H4 (cell line): ENCODE results near the gene RNF212B. TPM values are rescaled to one million over a fixed set of nuclear protein-coding genes. Genes with fewer than 3 reads are reported as not detected.

Experiments used
- DNase-seq: peaks from one replicate; pipeline ENCODE4 v3.0.0-alpha.2; 2015; ENCODE audit warnings: low spot score
- total RNA-seq: library from RNA; depleted of rRNA; stranded (reverse); fragments of >200 nt; shearing (Covaris generic); gene quantifications from 2 replicates; pipeline ENCODE4 v1.2.3, GENCODE V29; 2014

The RNF212B gene
- total RNA-seq, 1 experiment from 2014 or later, result not detected

DNA sequence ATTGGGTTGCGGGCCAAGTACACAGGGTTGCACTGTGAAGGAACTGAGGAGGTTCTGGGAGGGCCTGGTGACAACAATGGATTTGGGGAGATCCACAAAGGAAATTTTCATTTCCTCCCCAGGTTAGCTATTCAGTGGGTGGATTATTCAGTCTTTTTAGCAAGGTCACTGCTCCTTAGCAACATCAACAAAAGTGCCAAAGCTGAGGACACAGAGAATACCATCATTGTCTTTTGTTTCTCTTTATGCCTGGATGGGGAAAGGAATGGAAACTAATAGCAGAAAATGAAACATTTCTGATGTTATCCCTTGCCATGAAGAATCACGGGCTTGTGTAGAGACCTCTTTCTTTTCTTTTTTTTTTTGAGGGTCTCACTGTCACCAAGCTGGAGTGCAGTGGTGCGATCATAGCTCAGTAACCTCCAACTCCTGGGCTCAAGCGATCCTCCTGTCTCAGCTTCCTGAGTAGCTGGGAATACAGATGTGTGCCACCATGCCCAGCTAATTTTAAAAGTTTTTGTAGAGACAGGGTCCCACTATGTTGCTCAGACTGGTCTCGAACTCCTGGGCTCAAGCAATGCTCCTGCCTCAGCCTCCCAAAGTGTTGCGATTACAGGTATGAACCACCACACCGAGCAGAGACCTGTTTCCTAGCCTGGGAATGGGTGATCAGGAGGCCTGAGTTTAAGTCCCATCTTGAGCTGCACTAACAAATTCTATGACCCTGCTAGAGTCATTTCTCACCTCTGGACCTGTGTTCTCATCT is 58.5 kb downstream of the RNF212B start:
- no peak for DNase-seq

DNA sequence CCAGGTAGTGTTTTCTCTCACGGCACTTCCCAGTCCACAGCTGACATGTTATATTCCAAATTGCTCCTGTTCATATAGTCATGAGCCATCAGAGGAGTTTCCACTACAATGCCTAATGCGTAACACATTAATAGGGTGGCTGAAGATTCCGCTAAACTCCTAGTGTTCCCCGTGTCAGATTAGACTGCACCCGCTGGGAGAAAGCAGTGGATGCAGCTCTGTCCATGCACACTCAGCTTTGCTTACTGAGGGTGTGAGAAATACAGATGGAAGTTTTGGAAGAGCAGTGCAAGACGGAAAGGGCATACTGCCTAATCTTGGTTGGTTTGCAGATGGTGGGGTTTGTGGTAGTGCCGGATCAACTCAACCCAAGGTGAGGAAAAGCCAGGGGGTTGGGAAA is 59.4 kb downstream of the RNF212B start:
- DNase-seq, result no peak

DNA sequence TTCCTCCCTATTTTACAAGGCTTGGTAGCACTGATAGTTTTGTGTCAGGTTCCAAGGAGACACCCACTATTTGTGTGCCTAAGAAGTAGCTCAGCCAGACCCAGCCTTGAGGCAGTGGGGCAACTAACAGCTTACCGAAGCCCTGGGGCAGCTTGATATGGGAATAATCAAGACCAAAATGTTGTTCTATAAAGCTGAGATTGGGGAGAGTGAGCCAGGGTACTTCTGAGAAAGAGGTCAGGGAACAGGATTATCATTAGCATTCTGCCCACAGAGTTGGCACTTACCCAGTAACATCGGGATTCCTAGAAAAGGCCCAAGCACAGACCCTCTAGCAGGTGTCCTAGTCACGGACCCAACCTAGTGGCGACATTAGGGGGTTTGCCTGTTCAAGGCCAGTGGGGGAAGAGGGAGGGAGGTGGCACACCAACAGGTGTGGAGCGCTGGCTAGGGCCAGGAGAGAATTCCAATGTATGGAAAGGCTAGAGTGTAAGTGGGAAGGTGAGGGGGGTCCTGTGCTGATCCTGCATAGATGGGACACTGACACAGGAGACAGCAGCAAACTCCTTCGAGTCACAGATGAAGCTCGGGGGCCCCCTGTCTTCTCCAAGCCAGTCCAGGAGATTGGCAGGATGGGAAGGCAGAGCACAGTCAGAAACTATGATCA is 60.0 kb downstream of the RNF212B start:
- DNase-seq, result no peak

DNA sequence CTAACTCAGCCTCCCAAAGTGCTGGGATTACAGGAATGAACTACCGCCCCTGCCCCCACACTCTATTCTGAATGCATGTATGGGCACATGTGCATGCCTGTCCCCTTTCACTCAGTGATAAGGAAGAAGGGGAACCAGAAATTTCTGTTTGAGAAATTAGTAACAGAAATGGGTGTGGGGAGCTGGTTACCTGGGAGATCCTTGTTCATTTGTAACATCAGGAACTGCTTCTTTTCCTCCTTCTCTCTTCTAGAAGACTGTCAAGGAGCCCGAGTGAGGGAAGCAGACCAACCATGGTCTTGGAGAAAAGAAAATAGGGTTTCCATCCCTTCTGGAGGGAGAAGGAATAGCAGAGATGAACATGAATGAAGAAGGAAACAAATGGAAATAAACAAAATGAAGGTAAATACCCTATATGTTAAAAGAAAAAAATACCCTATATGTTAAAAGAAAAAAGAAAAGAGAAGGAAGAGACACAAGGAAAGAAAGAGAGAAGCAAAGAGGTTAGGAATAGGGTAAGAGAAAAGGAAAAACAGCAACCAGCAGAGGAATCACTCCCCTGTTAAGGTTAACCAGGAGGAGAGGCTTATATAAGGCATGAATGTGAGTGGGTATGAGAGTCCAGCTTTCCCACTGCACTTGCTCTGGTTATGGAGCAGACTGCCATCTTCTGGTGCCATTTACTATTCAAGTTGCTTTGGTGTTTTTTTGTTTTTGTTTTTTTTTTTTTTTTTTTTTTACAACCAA is 61.6 kb downstream of the RNF212B start:
- DNase-seq, result peak; percentile 58

DNA sequence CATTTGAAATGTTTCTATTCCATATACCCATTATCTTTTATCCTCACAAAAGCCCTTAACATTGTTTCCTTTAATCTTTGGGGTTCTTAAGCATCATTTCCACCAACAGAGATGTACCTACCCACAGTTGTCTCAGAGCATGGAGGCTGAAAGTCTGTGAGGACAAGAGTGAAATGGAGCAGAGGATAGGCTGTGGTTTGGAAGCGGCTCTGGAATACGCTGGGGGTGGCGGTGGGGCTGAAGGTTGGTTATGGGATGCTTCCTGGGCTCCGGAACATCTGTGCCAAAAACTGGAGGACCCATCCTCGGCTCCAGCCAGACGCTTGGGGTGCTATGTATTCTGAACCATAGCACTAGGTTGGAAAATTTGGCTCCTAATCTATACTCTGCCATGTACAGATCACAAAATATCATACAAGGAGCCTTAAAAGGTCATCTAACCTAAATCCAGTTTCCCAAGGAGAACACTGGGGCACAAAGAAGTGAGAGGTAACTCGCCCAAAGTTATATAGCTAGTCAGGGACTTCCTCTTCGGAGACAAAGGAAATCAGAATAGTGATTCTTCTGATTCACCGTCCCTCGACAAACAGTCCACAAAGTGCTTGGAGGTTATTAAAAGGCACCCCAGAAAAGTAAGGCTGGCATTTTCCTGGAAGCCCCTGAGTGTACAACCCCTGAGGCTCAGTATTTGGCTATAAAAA is 62.4 kb downstream of the RNF212B start:
- no peak for DNase-seq

DNA sequence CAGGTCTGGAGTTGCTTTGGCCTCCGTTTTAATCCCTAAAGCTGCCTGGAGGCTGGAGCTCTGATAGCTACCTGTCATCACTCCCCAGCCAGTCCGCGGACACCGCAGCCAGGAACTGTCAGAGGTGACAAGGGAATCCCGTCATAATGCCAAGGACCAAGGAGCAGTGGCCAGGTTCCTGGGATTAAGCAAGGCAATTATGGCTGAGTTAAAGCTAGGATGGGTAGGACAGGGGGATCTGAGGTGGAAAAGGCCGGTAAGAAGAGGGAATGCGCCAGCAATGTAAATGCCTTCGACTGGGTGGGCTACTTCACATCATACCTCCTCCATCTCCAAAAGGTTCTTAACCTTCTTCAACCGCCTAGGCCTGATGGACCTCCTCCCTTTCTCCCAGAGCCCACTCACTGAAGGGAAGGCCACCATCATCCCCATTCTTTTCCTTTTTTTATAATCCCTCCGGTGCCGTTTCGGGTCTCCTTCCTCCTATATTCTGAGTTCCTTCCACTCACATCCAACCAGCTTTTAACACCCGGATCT is 63.0 kb downstream of the RNF212B start:
- DNase-seq, result no peak

DNA sequence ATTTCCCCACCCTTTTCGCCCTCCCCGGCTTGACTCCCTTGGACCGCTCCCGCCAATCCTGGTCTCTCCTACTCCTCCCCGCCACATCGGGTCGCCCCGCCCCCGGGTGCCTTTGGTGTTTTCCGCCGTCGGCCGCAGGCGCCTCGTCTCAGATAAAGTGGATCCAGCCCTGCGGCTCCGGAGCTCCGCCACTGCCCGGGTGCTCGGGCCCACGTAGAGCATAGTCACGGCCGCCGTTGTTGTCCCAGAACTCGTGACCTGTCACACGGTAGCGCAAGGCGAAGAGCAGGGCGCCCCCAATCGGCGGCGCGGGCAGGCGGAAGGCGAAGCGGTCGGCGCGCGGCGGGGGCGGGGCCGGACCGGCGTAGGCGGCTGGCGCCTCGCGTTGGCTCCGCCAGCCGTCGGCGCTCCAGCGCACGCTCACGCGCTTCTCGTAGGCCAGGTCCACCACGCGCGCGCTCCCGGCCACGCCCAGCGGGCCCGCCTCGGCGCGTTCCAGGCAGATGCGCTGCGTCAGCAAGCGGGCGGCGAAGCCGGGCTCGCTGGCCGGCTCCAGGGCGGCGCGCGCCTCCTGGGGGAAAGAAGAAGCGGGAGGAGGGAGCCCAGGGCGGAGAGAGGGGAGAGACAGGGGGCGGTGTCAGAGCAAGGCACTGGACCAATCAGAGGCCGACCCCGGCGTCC is 63.7 kb downstream of the RNF212B start:
- peak; percentile 94 for DNase-seq

DNA sequence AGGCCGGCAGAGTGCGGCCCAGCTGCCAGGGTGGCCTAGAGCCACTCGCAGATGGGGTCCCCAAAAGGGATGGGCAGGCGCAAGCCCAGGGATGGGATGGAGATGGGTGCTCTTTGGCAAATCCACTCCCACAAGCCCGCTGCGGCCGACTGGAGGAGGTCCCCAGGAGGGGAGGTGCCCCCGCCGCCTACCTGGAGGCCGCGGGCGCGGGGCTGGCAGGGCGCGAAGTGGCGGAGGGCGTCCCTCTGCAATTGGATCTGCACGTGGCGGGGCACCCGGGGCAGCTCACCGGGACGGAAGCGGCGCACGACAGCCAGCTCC is 64.2 kb downstream of the RNF212B start:
- DNase-seq, result no peak

DNA sequence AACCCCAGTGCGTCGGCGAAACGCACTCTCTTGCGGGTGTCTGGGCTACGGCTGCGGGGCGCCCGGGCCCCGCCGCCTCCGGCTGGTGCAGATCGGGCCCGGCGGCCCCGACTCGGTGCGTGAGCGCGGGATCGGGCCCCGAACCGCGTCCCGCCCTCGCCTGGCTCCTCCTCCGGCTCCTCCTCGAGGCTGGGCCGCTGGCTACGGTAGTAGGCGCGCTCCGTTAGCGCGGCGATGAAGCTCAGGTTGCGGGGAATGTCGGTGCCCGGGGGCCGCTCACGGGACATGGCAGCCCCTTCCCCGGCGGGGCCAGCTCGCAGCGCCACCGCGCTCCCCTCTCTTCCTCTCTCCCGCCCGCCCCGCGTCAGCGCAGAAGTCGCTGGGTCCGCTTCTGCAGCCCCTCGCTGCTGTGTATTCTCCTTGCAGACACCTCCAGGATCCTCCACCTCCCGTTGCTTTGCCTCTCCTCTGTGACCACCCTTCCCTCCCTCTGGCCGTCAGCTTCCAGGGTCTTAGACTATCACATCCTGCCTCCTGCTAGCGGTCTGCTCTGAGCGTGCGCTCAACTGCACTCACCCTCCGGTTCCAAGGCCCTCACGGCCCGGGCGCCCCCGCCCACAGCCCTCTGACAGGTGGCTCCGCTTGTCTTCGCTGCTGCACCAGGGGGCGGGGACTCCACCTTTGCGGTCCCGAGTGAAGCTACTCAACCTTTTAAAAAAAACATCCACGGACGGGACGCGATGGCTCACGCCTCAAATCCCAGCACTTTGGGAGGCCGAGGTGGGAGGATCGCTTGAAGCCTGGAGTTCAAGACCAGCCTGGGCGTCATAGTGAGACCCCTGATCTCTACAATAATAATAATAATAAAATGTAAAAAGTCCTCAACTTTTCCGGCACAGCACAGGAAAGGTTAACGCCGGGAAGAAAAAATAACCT is 64.8 kb downstream of the RNF212B start, which contains the start of gene PPP1R3E:
Gene PPP1R3E, minus strand, starts transcription at position 570 of the 936 bp plus-strand sequence. Its CDS starts 283 bp downstream, at position 287.
- DNase-seq, result no peak

DNA sequence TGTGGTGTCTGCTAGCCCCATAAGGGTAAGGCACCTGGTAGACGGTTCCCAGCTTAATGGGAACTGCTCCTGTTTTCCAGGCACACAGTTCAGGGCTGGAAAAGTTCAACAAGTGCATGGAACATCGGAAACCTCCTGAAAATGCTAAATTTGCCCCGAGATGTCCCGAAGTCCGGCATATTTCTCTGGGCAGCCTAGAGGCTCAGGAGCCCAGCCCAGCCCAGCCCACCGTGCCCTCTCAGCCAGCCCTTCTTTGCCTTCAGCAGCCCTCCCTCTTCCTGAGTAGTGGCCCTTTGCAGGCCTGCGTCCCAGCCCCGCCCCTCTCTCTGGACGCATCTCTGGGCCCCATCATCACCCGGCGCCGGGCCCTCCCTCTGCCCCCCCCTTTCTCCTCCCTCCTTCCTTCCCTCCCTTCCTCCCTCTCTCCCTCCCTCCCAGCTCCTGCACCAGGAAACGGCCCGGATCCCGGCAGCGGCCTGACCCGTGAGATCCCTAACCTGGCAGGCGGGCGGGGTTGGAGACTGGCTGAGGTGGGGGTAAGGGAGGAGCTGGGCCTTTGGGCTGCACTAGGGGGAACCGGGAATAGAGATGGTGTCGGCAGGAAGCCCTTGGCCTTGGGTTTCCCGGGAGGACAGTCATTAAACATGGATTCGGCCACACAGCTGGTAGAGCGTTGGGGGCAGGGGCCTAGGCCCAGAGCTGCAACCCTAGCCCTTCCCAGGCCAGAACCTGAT is 68.8 kb downstream of the RNF212B start, which contains the start of gene BCL2L2:
Gene BCL2L2, plus strand, starts transcription at position 422 of the 734 bp plus-strand sequence. CDS start 935 bp downstream, outside the sequence.
- DNase-seq, result peak; percentile 86

DNA sequence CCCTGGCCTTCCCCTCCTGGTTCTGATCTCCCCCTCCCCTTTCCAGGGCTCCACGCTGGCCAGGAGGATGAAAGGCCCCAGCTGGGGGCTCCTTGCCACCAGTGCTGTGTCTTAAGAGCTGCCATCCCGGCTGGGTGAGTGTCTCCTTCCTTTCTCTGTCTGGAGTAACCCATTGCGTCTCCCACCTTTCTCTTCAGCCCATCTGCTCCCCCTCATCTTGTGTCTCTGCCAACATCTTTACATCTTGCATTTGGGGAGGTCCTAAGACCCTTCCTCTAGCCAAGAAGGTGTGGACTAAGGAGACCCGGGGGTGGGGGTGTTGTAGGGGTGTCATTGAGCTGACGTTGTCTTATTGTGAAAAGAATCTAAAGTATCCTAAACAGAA is 69.4 kb downstream of the RNF212B start:
- DNase-seq, result no peak

DNA sequence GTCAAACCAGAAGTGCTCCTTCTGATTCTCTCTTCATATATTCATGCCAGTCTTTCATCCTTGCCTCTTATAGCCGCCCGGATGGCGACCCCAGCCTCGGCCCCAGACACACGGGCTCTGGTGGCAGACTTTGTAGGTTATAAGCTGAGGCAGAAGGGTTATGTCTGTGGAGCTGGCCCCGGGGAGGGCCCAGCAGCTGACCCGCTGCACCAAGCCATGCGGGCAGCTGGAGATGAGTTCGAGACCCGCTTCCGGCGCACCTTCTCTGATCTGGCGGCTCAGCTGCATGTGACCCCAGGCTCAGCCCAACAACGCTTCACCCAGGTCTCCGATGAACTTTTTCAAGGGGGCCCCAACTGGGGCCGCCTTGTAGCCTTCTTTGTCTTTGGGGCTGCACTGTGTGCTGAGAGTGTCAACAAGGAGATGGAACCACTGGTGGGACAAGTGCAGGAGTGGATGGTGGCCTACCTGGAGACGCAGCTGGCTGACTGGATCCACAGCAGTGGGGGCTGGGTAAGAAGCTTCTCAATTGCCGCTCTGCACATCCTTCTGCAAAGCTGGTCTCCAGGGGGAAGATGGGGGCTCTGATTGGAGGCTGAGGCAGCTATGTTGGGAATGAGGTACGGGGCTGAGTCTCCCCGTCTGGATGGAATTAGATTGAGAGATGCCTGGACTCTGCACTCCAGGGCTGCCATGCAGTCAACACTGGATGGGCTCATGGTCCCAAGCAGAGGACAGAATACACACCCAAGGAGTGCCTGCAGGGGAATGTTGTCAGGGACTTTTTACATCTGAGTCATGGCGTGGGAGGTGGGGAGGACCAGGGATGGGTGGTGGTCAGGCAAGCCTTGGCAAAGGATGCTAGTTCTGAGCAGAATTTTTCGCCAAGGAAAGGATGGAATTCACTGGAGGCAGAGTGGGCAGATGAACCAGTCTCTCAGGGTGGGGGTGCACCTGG is 70.2 kb downstream of the RNF212B start:
- no peak for DNase-seq

DNA sequence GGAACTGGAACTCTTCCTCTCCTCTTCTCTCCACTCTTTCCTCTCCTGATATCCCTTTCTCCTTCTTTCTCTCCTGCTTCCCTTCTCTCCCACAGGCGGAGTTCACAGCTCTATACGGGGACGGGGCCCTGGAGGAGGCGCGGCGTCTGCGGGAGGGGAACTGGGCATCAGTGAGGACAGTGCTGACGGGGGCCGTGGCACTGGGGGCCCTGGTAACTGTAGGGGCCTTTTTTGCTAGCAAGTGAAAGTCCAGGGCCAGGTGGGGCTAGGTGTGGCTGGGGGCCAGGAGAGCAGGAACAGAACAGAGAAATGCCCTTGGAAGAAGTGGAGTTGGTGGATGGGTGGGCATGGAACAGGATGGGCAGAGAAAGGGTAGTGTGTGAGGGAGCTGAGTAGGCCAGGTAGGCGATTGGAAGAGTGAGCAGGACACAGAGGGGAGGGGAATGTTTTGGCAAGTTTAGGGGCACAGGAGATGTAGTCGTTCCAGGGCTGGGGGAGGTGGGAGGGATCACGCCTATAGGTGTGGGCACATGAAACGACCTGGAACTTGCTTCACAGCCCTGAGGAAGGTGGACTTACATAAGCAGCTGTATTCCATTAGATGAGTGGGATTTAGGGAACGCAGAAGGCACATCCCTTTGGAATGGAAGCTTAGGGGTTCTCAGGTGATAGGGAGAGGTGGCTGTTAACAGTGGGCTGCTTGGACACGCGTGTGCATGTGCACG is 71.1 kb downstream of the RNF212B start:
- DNase-seq, result no peak

DNA sequence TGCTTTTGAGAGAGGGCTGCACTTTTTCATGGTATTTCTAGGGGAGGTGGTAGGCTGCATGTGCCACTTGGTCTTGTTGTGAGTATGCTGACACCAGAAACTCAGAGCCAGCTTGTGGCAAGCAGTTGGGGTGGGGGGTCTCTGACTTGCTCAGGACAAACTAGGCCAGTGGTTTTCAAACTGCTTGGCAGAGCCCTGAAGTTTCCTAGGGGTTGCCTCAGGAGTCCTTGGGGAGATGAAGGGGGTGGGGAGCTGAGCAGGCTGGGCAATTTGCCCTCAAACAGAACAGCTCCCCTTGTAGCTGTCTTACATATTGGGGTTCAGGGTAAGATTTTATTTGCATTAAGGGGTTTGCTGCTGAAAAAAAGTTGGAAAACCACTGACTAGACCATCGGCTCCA is 72.8 kb downstream of the RNF212B start:
- DNase-seq, result no peak

DNA sequence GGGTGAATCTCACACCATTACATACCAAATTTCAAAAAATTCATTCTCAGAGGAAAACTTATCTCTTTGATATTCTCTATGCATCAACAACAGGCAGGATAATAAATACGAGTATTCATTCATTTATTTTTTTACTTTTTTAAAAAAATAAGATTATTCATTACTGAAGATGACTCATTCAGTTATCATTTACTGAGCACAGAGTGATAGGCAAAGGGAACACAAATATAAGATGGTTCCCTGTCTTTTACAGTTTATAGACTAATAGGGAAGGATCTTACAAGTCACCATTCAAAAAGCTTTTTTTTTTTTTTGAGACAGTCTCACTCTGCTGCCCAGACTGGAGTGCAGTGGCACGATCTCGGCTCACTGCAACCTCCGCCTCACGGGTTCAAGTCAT is 78.6 kb downstream of the RNF212B start:
- no peak for DNase-seq

DNA sequence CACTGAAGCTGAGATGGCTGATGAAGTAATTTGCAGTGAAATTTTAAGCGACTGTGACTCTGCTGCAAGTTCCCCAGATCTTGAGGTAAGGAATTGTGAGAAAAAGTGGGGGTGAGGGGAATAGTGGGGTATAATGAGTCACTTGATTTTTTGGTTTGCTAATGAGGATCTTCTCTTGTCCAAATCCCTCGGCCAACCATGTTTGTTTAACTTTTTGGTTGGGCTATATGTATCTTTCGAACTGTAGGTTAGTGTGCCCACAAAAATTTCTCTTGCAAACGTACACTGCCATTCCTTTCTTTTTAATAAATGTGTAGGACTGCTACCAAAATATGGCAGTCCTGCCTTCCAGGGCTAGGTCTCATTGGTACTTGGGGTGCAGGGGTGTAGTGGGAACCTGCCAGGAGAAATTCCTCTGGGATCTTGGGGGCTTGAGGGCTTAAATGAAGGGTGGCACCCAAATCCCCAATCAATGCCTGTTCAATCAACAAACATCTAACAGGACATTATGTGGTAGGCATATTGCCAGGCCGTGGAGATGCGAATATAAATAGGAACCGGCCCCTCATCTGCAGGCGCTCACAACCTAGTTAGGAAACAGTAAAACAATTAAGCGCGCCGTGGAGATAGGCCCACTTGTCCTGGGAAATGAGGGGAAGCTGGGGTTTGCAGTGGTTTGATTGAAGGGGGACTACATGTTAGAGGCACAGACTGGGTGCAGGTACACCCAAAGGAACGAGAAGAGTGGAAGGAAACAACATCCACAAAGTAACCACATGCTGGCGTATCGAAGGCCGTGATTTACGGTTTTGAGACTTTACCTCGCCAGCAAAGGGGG is 82.2 kb downstream of the RNF212B start:
- DNase-seq, result no peak
